ENCODE data around the gene SYPL2.

- no peak for TF ChIP-seq CTCF (IDR thresholded peaks at IDR 0.05; ENCODE audit: low read depth, low read length, missing input control)
- no peak for TF ChIP-seq GABPA (IDR thresholded peaks at IDR 0.05 in 1 of 2, conservative IDR thresholded peaks at IDR 0.05 in 1 of 2)
- TF ChIP-seq YY1 (IDR thresholded peaks at IDR 0.05) = no peak
- TF ChIP-seq MAX (IDR thresholded peaks at IDR 0.05) = no peak
- TF ChIP-seq SP1 (IDR thresholded peaks at IDR 0.05) = no peak
- TF ChIP-seq JUND (IDR thresholded peaks at IDR 0.05) = no peak
- no peak for TF ChIP-seq FOXA1 (IDR thresholded peaks at IDR 0.05)
- TF ChIP-seq ZBTB33 (IDR thresholded peaks at IDR 0.05) = no peak
- TF ChIP-seq HNF4G (IDR thresholded peaks at IDR 0.05) = no peak
- no peak for TF ChIP-seq REST (IDR thresholded peaks at IDR 0.05)
Observed at GRCh38 chr1:109467301-109467777, 993 bp downstream of the SYPL2 start.
